Adrenal gland (tissue), 12 donors: ENCODE results near the gene TSPAN16. TPM values are rescaled to one million over a fixed set of nuclear protein-coding genes. Genes with fewer than 3 reads are reported as not detected.
A peak's percentile ranks its signal among the peaks of the same experiment; 100 is the strongest.

Source experiments
- DNase-seq, 7 donors: peaks; one replicate each; pipeline ENCODE4 v3.0.0-alpha.2; 2019 to 2020
- H3K27ac ChIP-seq, 5 donors: fragments of 200-600 bp; sonication (generic) in 4 of 5; 1 replicate in 3 of 5; 2 replicates in 2 of 5; pipeline versions ENCODE4 v1.5.1 to v1.8.0; 2016 to 2020; ENCODE audit warnings: mild to moderate bottlenecking in 1 of 5
- H3K27me3 ChIP-seq: fragments of 200-600 bp; 2 replicates; pipeline ENCODE4 v1.8.0; 2021
- H3K36me3 ChIP-seq, 2 donors: fragments of 200-600 bp; replicated peaks in 1 of 2; 1 replicate in 1 of 2; 2 replicates in 1 of 2; pipeline versions ENCODE4 v1.5.1 to v1.8.0; 2018 to 2022
- H3K4me1 ChIP-seq, 2 donors: fragments of 200-600 bp; replicated peaks in 1 of 2; 1 replicate in 1 of 2; 2 replicates in 1 of 2; pipeline versions ENCODE4 v1.5.1 to v1.8.0; 2018 to 2021
- H3K4me3 ChIP-seq, 4 donors: fragments of 200-600 bp; sonication (generic) in 3 of 4; one replicate each; pipeline ENCODE4 v1.5.1; 2016 to 2018
- H3K9me3 ChIP-seq, 3 donors: fragments of 200-600 bp; sonication (generic) in 1 of 3; replicated peaks in 1 of 3; 1 replicate in 2 of 3; 2 replicates in 1 of 3; pipeline versions ENCODE4 v1.5.1 to v1.8.0; 2016 to 2021
- CTCF ChIP-seq, 6 experiments: fragments of 450-650 bp in 4 of 6; fragments of 200-600 bp in 2 of 6; sonication (generic) in 1 of 6; IDR thresholded peaks; 1 replicate in 5 of 6; 2 replicates in 1 of 6; pipeline versions ENCODE4 v1.5.1 to v1.8.0; 2016 to 2021; ENCODE audit warnings: antibody characterized with exemption in 6 of 6, mild to moderate bottlenecking in 2 of 6, moderate library complexity in 1 of 6
- POLR2A ChIP-seq, 2 donors: fragments of 450-650 bp; IDR thresholded peaks; one replicate each; pipeline ENCODE4 v1.6.1; 2017; ENCODE audit warnings: antibody characterized with exemption in 2 of 2, mild to moderate bottlenecking in 2 of 2, moderate library complexity in 1 of 2
- WGBS, 4 donors: extraction: QIAGEN DNeasy Blood & Tissue Kit in 2 of 4; methylation state at CpG; one replicate each; pipeline versions ENCODE4 v1.1.5 to v1.1.7; 2013 to 2017; 5-methylcytosine and 5-hydroxymethylcytosine counted together
- intact Hi-C, 2 donors: fragments of 100-400 bp; cut with DNase I; formaldehyde crosslinking; loops; one replicate each; pipeline versions ENCODE4 v1.14.1 to v1.15.0; 2022 to 2023
- polyA plus RNA-seq, 3 donors: library from polyadenylated mRNA; stranded (reverse); fragments of 200-250 nt in 2 of 3; fragments of 350-450 nt in 1 of 3; fragmentation: Illumina TruSeq in 1 of 3; extraction: RNeasy Lipid Tissue Mini Kit (QIAGEN cat#74804) in 1 of 3; gene quantifications; one replicate each; pipeline ENCODE4 v1.2.3, GENCODE V29; 2013 to 2014
- total RNA-seq, 9 donors: library from RNA; depleted of rRNA in 4 of 9; stranded (reverse); fragments of >200 nt in 4 of 9; fragments of 120-200 nt in 1 of 9; fragmentation: NEBNext Ultra II Directional in 1 of 9; extraction: Animal tissue kit (Norgen Biotek cat#: 25700) in 1 of 9; gene quantifications; one replicate each; pipeline versions ENCODE4 v1.1.0 to v1.2.4, GENCODE V29; 2013 to 2023
- donor health status: healthy with polysubstance abuse.
- donor health status: Bipolar disorder and iron deficiency.
- donor health status: DM: yes; HTN: yes; CAD: no.
- donor health status: DM: no; HTN: no; CAD: no.
- donor health status: DM: no; HTN: no; CAD: no.
- donor health status: DM: yes; HTN: yes; CAD: no.

TSPAN16 gene
- total and polyA plus RNA-seq, 12 donors: not detected

GRCh38 chr19:11291415-11291814 lies 4.5 kb upstream of the TSPAN16 start:
- DNase-seq: no peak
- WGBS, 4 donors: 86 to 89% (median 89%) methylated on average over 7 of the region's 7 CpGs
- H3K27me3 ChIP-seq: no peaks in the 10 kb centered on the region

GRCh38 chr19:11291991-11292390 lies 4.0 kb upstream of the TSPAN16 start:
- Histone ChIP-seq H3K4me3 (no peak overlapping the region), H3K27ac (no peak overlapping the region), H3K36me3 (no peaks in the 10 kb centered on the region), H3K27me3 (no peaks in the 10 kb centered on the region), H3K4me1 (peaks cover 0 to 9% of the 10 kb centered on the region in 2 donors), H3K9me3 (no peaks in the 10 kb centered on the region)
- DNase-seq: no peak
- intact Hi-C loops: loop anchor here (5.0 to 10.0 kb wide), 2 partner anchors 153 to 155 kb away; no protein-coding TSS in a partner anchor
- no peak for TF ChIP-seq CTCF (IDR thresholded peaks at IDR 0.05)
- no peak for TF ChIP-seq POLR2A (IDR thresholded peaks at IDR 0.05)
- WGBS, 4 donors: 33 to 54% (median 39%) methylated on average over 1 of the region's 1 CpG

More at GRCh38 chr19:11291415-11291814, 4.5 kb upstream of the TSPAN16 start:
- intact Hi-C loops: loop anchor here (5.0 to 10.0 kb wide), 2 partner anchors 153 to 156 kb away; no protein-coding TSS in a partner anchor
- TF ChIP-seq CTCF (IDR thresholded peaks at IDR 0.05) (no peak), POLR2A (IDR thresholded peaks at IDR 0.05) (no peak)
- Histone ChIP-seq H3K4me1 (peaks cover 0 to 9% of the 10 kb centered on the region in 2 donors), H3K4me3 (no peak overlapping the region), H3K9me3 (no peaks in the 10 kb centered on the region), H3K36me3 (no peaks in the 10 kb centered on the region), H3K27ac (no peak overlapping the region)

- intact Hi-C loops: loop anchor here (5.0 to 10.0 kb wide), 2 partner anchors 151 to 154 kb away; no protein-coding TSS in a partner anchor
- WGBS, 4 donors: 2 to 4% (median 3%) methylated on average over 24 to 41 of the region's 41 CpGs
- no peaks in the 10 kb centered on the region for H3K36me3 ChIP-seq
- H3K9me3 ChIP-seq: no peaks in the 10 kb centered on the region
- H3K4me3 ChIP-seq: peak overlapping the region in 1 of 4 donors; percentile 5
- H3K27me3 ChIP-seq: no peaks in the 10 kb centered on the region
- TF ChIP-seq CTCF (IDR thresholded peaks at IDR 0.05): peak; percentile 95 to 99 (median 98)
- TF ChIP-seq POLR2A (IDR thresholded peaks at IDR 0.05): no peak
- H3K27ac ChIP-seq: peak overlapping the region in 1 of 5 donors; percentile 21
- peaks cover 0 to 9% of the 10 kb centered on the region in 2 donors for H3K4me1 ChIP-seq
- DNase-seq: peak; percentile 94 to 98 (median 95)
Observed at GRCh38 chr19:11293433-11294389, 2.2 kb upstream of the TSPAN16 start.

GRCh38 chr19:11295180-11295579 lies 780 bp upstream of the TSPAN16 start:
- no peak overlapping the region for H3K27ac ChIP-seq

More at GRCh38 chr19:11295180-11295579, 780 bp upstream of the TSPAN16 start:
- Histone ChIP-seq H3K9me3 (no peaks in the 10 kb centered on the region), H3K27me3 (no peaks in the 10 kb centered on the region), H3K36me3 (no peaks in the 10 kb centered on the region), H3K4me1 (peaks cover 0 to 9% of the 10 kb centered on the region in 2 donors), H3K4me3 (no peak overlapping the region)
- 85 to 88% (median 86%) methylated on average over 4 of the region's 4 CpGs for WGBS, 4 donors
- no peak for DNase-seq
- TF ChIP-seq POLR2A (IDR thresholded peaks at IDR 0.05) (no peak), CTCF (IDR thresholded peaks at IDR 0.05) (no peak)
- intact Hi-C loops: loop anchor here in 1 of 2 donors (10.0 kb wide), 1 partner anchor 150 kb away; no protein-coding TSS in a partner anchor
